Measurements from ENCODE around the gene ANKRD13D. TPM values are rescaled to one million over a fixed set of nuclear protein-coding genes. Genes with fewer than 3 reads are reported as not detected.

ANKRD13D gene
- total RNA-seq, 1 donor from 2014 or later: 54.7 TPM

- TF ChIP-seq CTCF (IDR thresholded peaks at IDR 0.05): no peak
- no peaks in the 10 kb centered on the region for H3K4me1 ChIP-seq
- no peaks in the 10 kb centered on the region for H3K27me3 ChIP-seq
- no peak overlapping the region for H3K4me3 ChIP-seq
- intact Hi-C loops (cut with DNase I): no loop called here
- no peaks in the 10 kb centered on the region for H3K9me3 ChIP-seq
- no peak overlapping the region for H3K27ac ChIP-seq
- DNase-seq (ENCODE audit: low spot score in 2 of 2): no peak
- H3K36me3 ChIP-seq: no peaks in the 10 kb centered on the region
Measured at GRCh38 chr11:67332081-67332691, 43.1 kb downstream of the ANKRD13D start.

GRCh38 chr11:67337257-67337656 lies 48.2 kb downstream of the ANKRD13D start:
- intact Hi-C loops (cut with DNase I): no loop called here
- H3K4me1 ChIP-seq: no peaks in the 10 kb centered on the region
- H3K9me3 ChIP-seq: no peaks in the 10 kb centered on the region
- no peak for TF ChIP-seq CTCF (IDR thresholded peaks at IDR 0.05)
- no peaks in the 10 kb centered on the region for H3K27me3 ChIP-seq
- H3K4me3 ChIP-seq: no peak overlapping the region
- H3K27ac ChIP-seq: no peak overlapping the region
- DNase-seq (ENCODE audit: low spot score in 2 of 2): no peak
- H3K36me3 ChIP-seq: no peaks in the 10 kb centered on the region

GRCh38 chr11:67344264-67344663 lies 55.2 kb downstream of the ANKRD13D start:
- DNase-seq (ENCODE audit: low spot score in 2 of 2): no peak
- TF ChIP-seq CTCF (IDR thresholded peaks at IDR 0.05): no peak

GRCh38 chr11:67345247-67345919 lies 56.3 kb downstream of the ANKRD13D start:
- DNase-seq (ENCODE audit: low spot score in 2 of 2): no peak
- no peaks in the 10 kb centered on the region for H3K36me3 ChIP-seq
- intact Hi-C loops (cut with DNase I): no loop called here

More at GRCh38 chr11:67344264-67344663, 55.2 kb downstream of the ANKRD13D start:
- intact Hi-C loops (cut with DNase I): no loop called here
- no peak overlapping the region for H3K4me3 ChIP-seq
- H3K27ac ChIP-seq: no peak overlapping the region
- no peaks in the 10 kb centered on the region for H3K9me3 ChIP-seq
- no peaks in the 10 kb centered on the region for H3K36me3 ChIP-seq
- H3K27me3 ChIP-seq: no peaks in the 10 kb centered on the region
- no peaks in the 10 kb centered on the region for H3K4me1 ChIP-seq

More at GRCh38 chr11:67345247-67345919, 56.3 kb downstream of the ANKRD13D start:
- TF ChIP-seq CTCF (IDR thresholded peaks at IDR 0.05): no peak
- no peaks in the 10 kb centered on the region for H3K27me3 ChIP-seq
- no peak overlapping the region for H3K4me3 ChIP-seq
- H3K27ac ChIP-seq: no peak overlapping the region
- H3K9me3 ChIP-seq: no peaks in the 10 kb centered on the region
- no peaks in the 10 kb centered on the region for H3K4me1 ChIP-seq

All from ascending aorta (tissue), 2 donors.